ENCODE measurements around the gene IL16. TPM values are rescaled to one million over a fixed set of nuclear protein-coding genes. Genes with fewer than 3 reads are reported as not detected.

The IL16 gene
- total RNA-seq, 3 donors from 2014 or later = 11.1 to 40.5 (median 20.3) TPM

GRCh38 chr15:81168131-81168526 lies 28.6 kb upstream of the IL16 start:
- Histone ChIP-seq H3K4me1 (no peaks in the 10 kb centered on the region), H3K4me3 (no peak overlapping the region), H3K27ac (no peak overlapping the region), H3K36me3 (no peaks in the 10 kb centered on the region), H3K27me3 (no peaks in the 10 kb centered on the region), H3K9me3 (no peaks in the 10 kb centered on the region)
- TF ChIP-seq POLR2A (IDR thresholded peaks at IDR 0.05) (no peak), CTCF (IDR thresholded peaks at IDR 0.05) (no peak), POLR2AphosphoS5 (IDR thresholded peaks at IDR 0.05) (no peak)
- intact Hi-C loops (cut with DNase I; ENCODE audit: low total_unique reads) = no loop called here
- DNase-seq (ENCODE audit: low spot score in 2 of 2) = no peak

- TF ChIP-seq POLR2A (IDR thresholded peaks at IDR 0.05) (no peak), POLR2AphosphoS5 (IDR thresholded peaks at IDR 0.05) (no peak), CTCF (IDR thresholded peaks at IDR 0.05) (no peak)
- Histone ChIP-seq H3K27me3 (no peaks in the 10 kb centered on the region), H3K27ac (no peak overlapping the region), H3K9me3 (no peaks in the 10 kb centered on the region), H3K4me1 (no peaks in the 10 kb centered on the region), H3K36me3 (no peaks in the 10 kb centered on the region), H3K4me3 (no peak overlapping the region)
- DNase-seq (ENCODE audit: low spot score in 2 of 2) = no peak
- intact Hi-C loops (cut with DNase I; ENCODE audit: low total_unique reads) = no loop called here
Measured at GRCh38 chr15:81168644-81169043, 28.0 kb upstream of the IL16 start.

- TF ChIP-seq CTCF (IDR thresholded peaks at IDR 0.05) (no peak), POLR2A (IDR thresholded peaks at IDR 0.05) (no peak), POLR2AphosphoS5 (IDR thresholded peaks at IDR 0.05) (no peak)
- Histone ChIP-seq H3K9me3 (no peaks in the 10 kb centered on the region), H3K27ac (no peak overlapping the region), H3K4me1 (no peaks in the 10 kb centered on the region), H3K36me3 (no peaks in the 10 kb centered on the region), H3K4me3 (no peak overlapping the region), H3K27me3 (no peaks in the 10 kb centered on the region)
- intact Hi-C loops (cut with DNase I; ENCODE audit: low total_unique reads) = no loop called here
- DNase-seq (ENCODE audit: low spot score in 2 of 2) = no peak
Measured at GRCh38 chr15:81170511-81170910, 26.2 kb upstream of the IL16 start.

- TF ChIP-seq POLR2AphosphoS5 (IDR thresholded peaks at IDR 0.05) (no peak), POLR2A (IDR thresholded peaks at IDR 0.05) (no peak), CTCF (IDR thresholded peaks at IDR 0.05) (no peak)
- DNase-seq (ENCODE audit: low spot score in 2 of 2) = no peak
Measured at GRCh38 chr15:81171286-81171685, 25.4 kb upstream of the IL16 start.

GRCh38 chr15:81174125-81174791 lies 22.4 kb upstream of the IL16 start:
- Histone ChIP-seq H3K4me3 (no peak overlapping the region), H3K9me3 (no peaks in the 10 kb centered on the region), H3K4me1 (no peaks in the 10 kb centered on the region), H3K27ac (no peak overlapping the region), H3K36me3 (no peaks in the 10 kb centered on the region), H3K27me3 (no peaks in the 10 kb centered on the region)
- intact Hi-C loops (cut with DNase I; ENCODE audit: low total_unique reads) = no loop called here
- TF ChIP-seq CTCF (IDR thresholded peaks at IDR 0.05) (no peak), POLR2A (IDR thresholded peaks at IDR 0.05) (no peak), POLR2AphosphoS5 (IDR thresholded peaks at IDR 0.05) (no peak)
- DNase-seq (ENCODE audit: low spot score in 2 of 2) = no peak

More at GRCh38 chr15:81171286-81171685, 25.4 kb upstream of the IL16 start:
- H3K27ac ChIP-seq = peak overlapping the region in 1 of 2 donors; percentile 21
- no peaks in the 10 kb centered on the region for H3K9me3 ChIP-seq
- no peak overlapping the region for H3K4me3 ChIP-seq
- H3K4me1 ChIP-seq = no peaks in the 10 kb centered on the region
- H3K36me3 ChIP-seq = no peaks in the 10 kb centered on the region
- H3K27me3 ChIP-seq = no peaks in the 10 kb centered on the region
- intact Hi-C loops (cut with DNase I; ENCODE audit: low total_unique reads) = no loop called here

Measured in breast epithelium (tissue), 4 donors.